ENCODE measurements around the gene LRRC45. TPM values are rescaled to one million over a fixed set of nuclear protein-coding genes. Genes with fewer than 3 reads are reported as not detected.

Gene LRRC45
- total RNA-seq, 4 donors from 2014 or later, result 16.7 to 18.3 (median 17.6) TPM

- no peak for TF ChIP-seq POLR2A (IDR thresholded peaks at IDR 0.05)
- no peak for TF ChIP-seq CTCF (IDR thresholded peaks at IDR 0.05)
- 14 to 28% methylated on average over 8 to 24 of the region's 36 CpGs for WGBS, 2 donors
- H3K4me3 ChIP-seq (ENCODE audit: low read depth, poor library complexity, severe bottlenecking), result peak overlapping the region; percentile 84
- intact Hi-C loops (cut with DNase I; ENCODE audit: low total_unique reads), result no loop called here
- no peak for DNase-seq (ENCODE audit: low spot score in 2 of 2)
Measured at GRCh38 chr17:82064433-82065192, 41.5 kb downstream of the LRRC45 start.

GRCh38 chr17:82065193-82065637, 42.1 kb downstream of the LRRC45 start:
- peak overlapping the region; percentile 84 for H3K4me3 ChIP-seq (ENCODE audit: low read depth, poor library complexity, severe bottlenecking)
- TF ChIP-seq POLR2A (IDR thresholded peaks at IDR 0.05) (no peak), CTCF (IDR thresholded peaks at IDR 0.05) (no peak)
- no peak for DNase-seq (ENCODE audit: low spot score in 2 of 2)
- intact Hi-C loops (cut with DNase I; ENCODE audit: low total_unique reads), result no loop called here
- 0% methylated on average over 5 to 11 of the region's 47 CpGs for WGBS, 2 donors

GRCh38 chr17:82065638-82066303, 42.7 kb downstream of the LRRC45 start, which contains the start of gene DUS1L:
Gene DUS1L, minus strand, starts transcription at chr17:82065804. Its CDS starts 745 bp downstream, at chr17:82065059.
- TF ChIP-seq CTCF (IDR thresholded peaks at IDR 0.05) (no peak), POLR2A (IDR thresholded peaks at IDR 0.05) (no peak)
- H3K4me3 ChIP-seq (ENCODE audit: low read depth, poor library complexity, severe bottlenecking), result peak within 1 kb of the TSS; percentile 84
- peak in 1 of 2 donors; percentile 92 for DNase-seq (ENCODE audit: low spot score in 2 of 2)
- 11 to 48% methylated on average over 14 to 69 of the region's 88 CpGs for WGBS, 2 donors
- intact Hi-C loops (cut with DNase I; ENCODE audit: low total_unique reads), result no loop called here

- TF ChIP-seq CTCF (IDR thresholded peaks at IDR 0.05), result no peak
- DNase-seq (ENCODE audit: low spot score in 2 of 2), result no peak
- intact Hi-C loops (cut with DNase I; ENCODE audit: low total_unique reads), result no loop called here
- H3K4me3 ChIP-seq (ENCODE audit: low read depth, poor library complexity, severe bottlenecking), result no peak overlapping the region
Measured at GRCh38 chr17:82070611-82071010, 47.5 kb downstream of the LRRC45 start.

- 86 to 93% methylated on average over 6 of the region's 6 CpGs for WGBS, 2 donors
- H3K4me3 ChIP-seq (ENCODE audit: low read depth, poor library complexity, severe bottlenecking), result no peak overlapping the region
- intact Hi-C loops (cut with DNase I; ENCODE audit: low total_unique reads), result no loop called here
- DNase-seq (ENCODE audit: low spot score in 2 of 2), result no peak
- no peak for TF ChIP-seq CTCF (IDR thresholded peaks at IDR 0.05)
Measured at GRCh38 chr17:82072827-82073226, 49.7 kb downstream of the LRRC45 start.
